SK-N-SH treated with all-trans-retinoic acid at 6 μM for 48 hours (cell line): ENCODE measurements around the gene ZSCAN9.

Source experiments
- ATAC-seq: fragments of 200-7000 bp; cut with Tn5 transposase; 3 replicates; pipeline ENCODE4 v1.9.1; 2020; ENCODE audit warnings: mild to moderate bottlenecking, moderate library complexity
- ARNTL ChIP-seq: fragments of 450-650 bp; formaldehyde crosslinking; IDR thresholded peaks from 2 replicates; pipeline ENCODE4 v1.5.0; 2020; ENCODE audit warnings: low read depth, mild to moderate bottlenecking, moderate library complexity, borderline replicate concordance
- BACH2 ChIP-seq: fragments of 250-450 bp; sonication (Bioruptor Pico); IDR thresholded peaks from 2 replicates; pipeline ENCODE4 v1.9.0; 2021; ENCODE audit warnings: mild to moderate bottlenecking, borderline replicate concordance
- CREB5 ChIP-seq: fragments of 250-450 bp; sonication (Bioruptor Pico); IDR thresholded peaks from 2 replicates; pipeline ENCODE4 v1.5.1; 2020; ENCODE audit warnings: low read depth, mild to moderate bottlenecking, moderate library complexity
- CSDC2 ChIP-seq: fragments of 250-450 bp; sonication (Bioruptor Pico); IDR thresholded peaks from 2 replicates; pipeline ENCODE4 v1.5.0; 2020; ENCODE audit warnings: mild to moderate bottlenecking, moderate library complexity
- ESRRG ChIP-seq: fragments of 250-450 bp; sonication (Bioruptor Pico); IDR thresholded peaks from 2 replicates; pipeline ENCODE4 v1.6.1; 2021; ENCODE audit warnings: mild to moderate bottlenecking
- GLIS3 ChIP-seq: fragments of 250-450 bp; sonication (Bioruptor Pico); IDR thresholded peaks from 2 replicates; pipeline ENCODE4 v1.5.0; 2020; ENCODE audit warnings: mild to moderate bottlenecking, moderate library complexity
- ISL1 ChIP-seq: fragments of 250-450 bp; sonication (Bioruptor Pico); IDR thresholded peaks from 2 replicates; pipeline ENCODE4 v2.1.2; 2022; ENCODE audit warnings: mild to moderate bottlenecking, moderate library complexity
- OSR1 ChIP-seq: fragments of 250-450 bp; sonication (Bioruptor Pico); IDR thresholded peaks from 2 replicates; pipeline ENCODE4 v1.8.0; 2022; ENCODE audit warnings: moderate library complexity, mild to moderate bottlenecking, inconsistent platforms
- PATZ1 ChIP-seq: fragments of 250-450 bp; sonication (Bioruptor Pico); IDR thresholded peaks from 2 replicates; pipeline ENCODE4 v1.8.0; 2020; ENCODE audit warnings: mild to moderate bottlenecking, moderate library complexity, borderline replicate concordance
- POU6F1 ChIP-seq: fragments of 250-450 bp; sonication (Bioruptor Pico); IDR thresholded peaks from 2 replicates; pipeline ENCODE4 v1.8.0; 2021; ENCODE audit warnings: low read depth, mild to moderate bottlenecking, moderate library complexity, borderline replicate concordance
- PPARA ChIP-seq: fragments of 250-450 bp; sonication (Bioruptor Pico); IDR thresholded peaks from 2 replicates; pipeline ENCODE4 v1.5.0; 2020; ENCODE audit warnings: mild to moderate bottlenecking, borderline replicate concordance
- RARB ChIP-seq: fragments of 250-450 bp; sonication (Bioruptor Pico); IDR thresholded peaks from 2 replicates; pipeline ENCODE4 v1.8.0; 2021; ENCODE audit warnings: mild to moderate bottlenecking, moderate library complexity
- SNAI2 ChIP-seq: fragments of 250-450 bp; sonication (Bioruptor Pico); IDR thresholded peaks from 2 replicates; pipeline ENCODE4 v1.5.0; 2020; ENCODE audit warnings: mild to moderate bottlenecking, moderate library complexity
- TCF4 ChIP-seq: fragments of 250-450 bp; sonication (Bioruptor Pico); IDR thresholded peaks from 2 replicates; pipeline ENCODE4 v1.8.0; 2021; ENCODE audit warnings: mild to moderate bottlenecking, moderate library complexity, borderline replicate concordance
- TOX ChIP-seq: fragments of 250-450 bp; sonication (Bioruptor Pico); IDR thresholded peaks from 2 replicates; pipeline ENCODE4 v1.8.0; 2021; ENCODE audit warnings: mild to moderate bottlenecking, moderate library complexity, borderline replicate concordance
- TSHZ2 ChIP-seq: fragments of 250-450 bp; sonication (Bioruptor Pico); IDR thresholded peaks from 2 replicates; pipeline ENCODE4 v1.5.0; 2020; ENCODE audit warnings: mild to moderate bottlenecking, moderate library complexity
- ZC3H10 ChIP-seq: fragments of 250-450 bp; sonication (Bioruptor Pico); IDR thresholded peaks from 2 replicates; pipeline ENCODE4 v1.5.1; 2021; ENCODE audit warnings: mild to moderate bottlenecking, moderate library complexity
- ZFP3 ChIP-seq: fragments of 250-450 bp; sonication (Bioruptor Pico); IDR thresholded peaks from 2 replicates; pipeline ENCODE4 v1.5.0; 2020; ENCODE audit warnings: mild to moderate bottlenecking, moderate library complexity
- ZFP30 ChIP-seq: fragments of 450-650 bp; formaldehyde crosslinking; IDR thresholded peaks from 2 replicates; pipeline ENCODE4 v1.5.0; 2022; ENCODE audit warnings: mild to moderate bottlenecking, moderate library complexity
- ZNF565 ChIP-seq: fragments of 450-650 bp; formaldehyde crosslinking; conservative IDR thresholded peaks from 2 replicates; pipeline ENCODE4 v1.5.0; 2020; ENCODE audit warnings: low read depth, mild to moderate bottlenecking, moderate library complexity
- ZNF70 ChIP-seq: fragments of 450-650 bp; formaldehyde crosslinking; IDR thresholded peaks from 2 replicates; pipeline ENCODE4 v1.5.0; 2020; ENCODE audit warnings: mild to moderate bottlenecking, moderate library complexity
- ZNF8 ChIP-seq: fragments of 450-650 bp; formaldehyde crosslinking; IDR thresholded peaks from 2 replicates; pipeline ENCODE4 v1.5.0; 2020; ENCODE audit warnings: mild to moderate bottlenecking, moderate library complexity

ZSCAN9 gene

GRCh38 chr6:28200020-28200419, 25.1 kb upstream of the ZSCAN9 start:
- TF ChIP-seq CSDC2 (CRISPR knock-in tag) (no peak), PPARA (CRISPR knock-in tag) (no peak), ZFP3 (CRISPR knock-in tag) (no peak), ZNF70 (CRISPR knock-in tag) (no peak), OSR1 (CRISPR knock-in tag) (no peak), CREB5 (no peak), TSHZ2 (CRISPR knock-in tag) (no peak), ZNF8 (CRISPR knock-in tag) (no peak), ZFP30 (CRISPR knock-in tag) (no peak), ZNF565 (CRISPR knock-in tag) (no peak), TCF4 (no peak), ARNTL (CRISPR knock-in tag) (no peak), ESRRG (no peak), ISL1 (CRISPR knock-in tag) (no peak), PATZ1 (no peak), RARB (CRISPR knock-in tag) (no peak), BACH2 (CRISPR knock-in tag) (no peak)
- ATAC-seq: no peak

GRCh38 chr6:28203201-28203600, 21.9 kb upstream of the ZSCAN9 start:
- TF ChIP-seq ZNF8 (CRISPR knock-in tag): no peak
- no peak for TF ChIP-seq ZFP3 (CRISPR knock-in tag)
- TF ChIP-seq ISL1 (CRISPR knock-in tag): no peak
- no peak for TF ChIP-seq SNAI2 (CRISPR knock-in tag)
- no peak for TF ChIP-seq BACH2 (CRISPR knock-in tag)
- ATAC-seq: no peak

GRCh38 chr6:28205879-28206278, 19.2 kb upstream of the ZSCAN9 start:
- no peak for ATAC-seq
- TF ChIP-seq PPARA (CRISPR knock-in tag): no peak
- no peak for TF ChIP-seq RARB (CRISPR knock-in tag)
- no peak for TF ChIP-seq GLIS3 (CRISPR knock-in tag)
- no peak for TF ChIP-seq ZNF8 (CRISPR knock-in tag)
- no peak for TF ChIP-seq ESRRG
- no peak for TF ChIP-seq ZC3H10 (CRISPR knock-in tag)
- no peak for TF ChIP-seq TSHZ2 (CRISPR knock-in tag)
- no peak for TF ChIP-seq POU6F1 (CRISPR knock-in tag)
- TF ChIP-seq ZNF565 (CRISPR knock-in tag): no peak
- TF ChIP-seq ISL1 (CRISPR knock-in tag): no peak
- no peak for TF ChIP-seq BACH2 (CRISPR knock-in tag)
- no peak for TF ChIP-seq OSR1 (CRISPR knock-in tag)
- no peak for TF ChIP-seq TOX
- TF ChIP-seq ZNF70 (CRISPR knock-in tag): no peak
- TF ChIP-seq TCF4: no peak
- TF ChIP-seq ZFP30 (CRISPR knock-in tag): no peak
- no peak for TF ChIP-seq CSDC2 (CRISPR knock-in tag)
- no peak for TF ChIP-seq SNAI2 (CRISPR knock-in tag)
